WI38 (cell line): ENCODE measurements around the gene NUDT17.

Source experiments
- H3K4me3 ChIP-seq: 2 replicates; pipeline ENCODE4 v1.5.1; 2011; ENCODE audit warnings: low read depth, mild to moderate bottlenecking, control low read depth, low read length
- CTCF ChIP-seq: IDR thresholded peaks from 2 replicates; pipeline ENCODE4 v1.5.1; 2012; ENCODE audit warnings: low read depth, mild to moderate bottlenecking, control low read depth, low read length

NUDT17 gene, protein sequence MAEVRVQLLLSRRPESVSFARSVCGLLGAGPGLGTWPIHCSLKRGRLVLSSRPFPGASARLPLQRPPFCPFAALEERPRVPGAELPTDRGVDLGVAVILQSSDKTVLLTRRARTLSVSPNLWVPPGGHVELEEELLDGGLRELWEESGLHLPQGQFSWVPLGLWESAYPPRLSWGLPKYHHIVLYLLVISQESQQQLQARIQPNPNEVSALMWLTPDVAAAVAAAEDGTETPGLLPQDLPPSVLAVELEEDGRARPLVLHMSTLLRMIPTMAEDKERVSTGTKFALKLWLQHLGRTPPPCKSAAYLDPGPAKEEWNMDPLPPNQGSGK

DNA sequence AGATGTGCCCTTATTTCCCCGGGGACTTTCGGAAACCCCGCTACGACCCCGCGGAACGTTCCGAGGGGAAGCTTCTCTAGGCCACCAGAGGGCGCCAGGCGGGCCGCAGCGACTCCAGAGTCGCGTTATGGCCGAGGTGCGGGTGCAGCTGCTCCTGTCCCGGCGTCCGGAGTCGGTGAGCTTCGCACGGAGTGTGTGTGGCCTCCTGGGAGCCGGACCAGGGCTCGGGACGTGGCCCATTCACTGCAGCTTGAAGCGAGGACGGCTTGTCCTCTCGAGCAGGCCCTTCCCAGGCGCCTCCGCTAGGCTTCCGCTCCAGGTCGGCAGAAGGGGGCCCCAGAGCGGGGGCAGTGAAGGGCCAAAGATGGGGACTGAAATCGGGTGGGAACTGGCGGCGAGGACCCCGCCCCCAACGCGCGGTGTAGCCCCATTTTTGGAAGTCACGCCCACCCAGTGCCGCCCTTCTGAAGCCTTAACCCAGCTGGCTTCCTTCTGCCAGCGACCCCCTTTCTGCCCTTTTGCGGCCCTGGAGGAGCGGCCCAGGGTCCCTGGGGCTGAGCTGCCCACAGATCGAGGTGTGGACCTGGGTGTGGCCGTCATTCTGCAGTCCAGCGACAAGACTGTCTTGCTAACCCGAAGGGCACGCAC is at the start of gene NUDT17:
NUDT17 (plus strand) TSS at position 117 of the 648 bp plus-strand sequence; CDS start at position 128, 11 bp downstream.
- peak within 1 kb of the TSS; percentile 57 for H3K4me3 ChIP-seq
- TF ChIP-seq CTCF = peak; percentile 93

GRCh38 chr1:145796753-145797152 is 48.7 kb upstream of the NUDT17 start:
- H3K4me3 ChIP-seq = no peak overlapping the region
- no peak for TF ChIP-seq CTCF

DNA sequence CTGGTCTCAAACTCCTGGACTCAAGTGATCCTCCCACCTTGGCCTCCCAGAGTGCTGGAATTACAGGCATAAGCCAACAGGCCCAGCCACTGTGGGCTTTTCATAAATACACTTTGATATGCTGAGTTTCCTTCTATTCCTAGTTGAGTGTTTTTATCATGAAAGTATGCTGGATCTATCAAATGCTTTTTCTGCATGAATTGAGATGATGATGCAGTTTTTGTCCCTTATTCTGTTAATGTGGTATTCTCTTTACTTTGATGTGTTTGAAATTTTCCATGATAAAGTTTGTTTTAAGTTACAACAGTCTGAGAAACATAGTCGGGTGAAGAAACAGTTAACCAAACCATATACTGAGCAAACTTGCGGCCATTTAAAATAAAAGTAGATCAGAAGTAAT is 45.6 kb upstream of the NUDT17 start:
- H3K4me3 ChIP-seq = no peak overlapping the region
- no peak for TF ChIP-seq CTCF

- TF ChIP-seq CTCF = no peak
- no peak overlapping the region for H3K4me3 ChIP-seq
Measured at GRCh38 chr1:145804235-145805045, 41.0 kb upstream of the NUDT17 start.

- no peak overlapping the region for H3K4me3 ChIP-seq
- no peak for TF ChIP-seq CTCF
Measured at GRCh38 chr1:145805057-145805456, 40.4 kb upstream of the NUDT17 start.

DNA sequence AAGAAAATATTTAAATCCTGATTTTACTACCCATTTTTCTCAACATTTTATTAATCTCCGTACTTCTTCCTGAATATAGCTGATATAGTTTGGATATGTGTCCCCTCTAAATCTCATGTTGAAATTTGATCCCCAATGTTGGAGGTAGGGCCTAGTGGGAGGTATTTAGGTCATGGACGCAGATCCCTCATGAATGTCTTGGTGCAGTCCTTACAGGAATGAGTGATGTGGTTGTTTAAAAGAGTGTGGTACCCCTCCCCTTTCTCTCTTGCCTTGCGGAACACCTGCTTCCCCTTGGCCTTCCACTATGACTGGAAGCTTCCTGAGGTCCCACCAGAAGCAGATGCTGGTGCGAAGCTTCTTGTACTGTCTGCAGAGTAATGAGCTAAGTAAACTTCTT is 39.0 kb upstream of the NUDT17 start:
- TF ChIP-seq CTCF = no peak

More for the DNA sequence above, 39.0 kb upstream of the NUDT17 start:
- H3K4me3 ChIP-seq = no peak overlapping the region
